Measurements from ENCODE around the gene ANO2. TPM values are rescaled to one million over a fixed set of nuclear protein-coding genes. Genes with fewer than 3 reads are reported as not detected.

ANO2 gene
- 1.8 TPM in 1 of 2 replicates, not detected in the other for total RNA-seq

GRCh38 chr12:5945071-5946008, at the start of gene ANO2:
Gene ANO2, minus strand, starts transcription at chr12:5945259. Its CDS starts 42 bp downstream, at chr12:5945217.

Other genes with a start within 250 kb of the ANO2 start
- under 0.01 and 0.25 TPM in 2 replicates for gene VWF, start 179.4 kb upstream of the ANO2 start, total RNA-seq